Natural killer cell (primary cell): ENCODE data around the gene MYH6. TPM values are rescaled to one million over a fixed set of nuclear protein-coding genes. Genes with fewer than 3 reads are reported as not detected.

Experiments used
- ATAC-seq, 3 donors: fragments of 150-1000 bp in 2 of 3; fragments of 200-7000 bp in 1 of 3; cut with Tn5 transposase; 1 replicate in 1 of 3; 2 replicates in 2 of 3; pipeline ENCODE4 v1.10.0; 2021; ENCODE audit warnings: mild to moderate bottlenecking in 2 of 3, moderate library complexity in 2 of 3
- DNase-seq, 2 donors: peaks; one replicate each; pipeline versions ENCODE4 v3.0.0 to v3.0.0-alpha.2; 2013 to 2021; ENCODE audit warnings: mixed read lengths in 1 of 2
- H3K27ac ChIP-seq: one replicate; pipeline ENCODE4 v1.5.1; 2013; ENCODE audit warnings: mild to moderate bottlenecking, low read length
- H3K27me3 ChIP-seq: one replicate; pipeline ENCODE4 v1.6.1; 2013; ENCODE audit warnings: low read length; ENCODE audit not compliant: control insufficient read depth, insufficient read depth
- H3K36me3 ChIP-seq: one replicate; pipeline ENCODE4 v1.6.1; 2013; ENCODE audit warnings: low read length; ENCODE audit not compliant: control insufficient read depth, insufficient read depth
- H3K4me1 ChIP-seq: one replicate; pipeline ENCODE4 v1.6.1; 2013; ENCODE audit warnings: low read length; ENCODE audit not compliant: control insufficient read depth, insufficient read depth
- H3K4me3 ChIP-seq: one replicate; pipeline ENCODE4 v1.5.1; 2013; ENCODE audit warnings: low read length
- H3K9me3 ChIP-seq: one replicate; pipeline ENCODE4 v1.6.1; 2013; ENCODE audit warnings: low read length; ENCODE audit not compliant: control insufficient read depth, insufficient read depth
- H3K27ac Mint-ChIP-seq, 2 donors: one replicate each; pipeline ENCODE4 v1.8.0; 2022; ENCODE audit warnings: mild to moderate bottlenecking in 2 of 2, mixed read lengths in 2 of 2, moderate library complexity in 1 of 2
- H3K27me3 Mint-ChIP-seq, 2 donors: one replicate each; pipeline ENCODE4 v1.8.0; 2022; ENCODE audit warnings: low read depth in 2 of 2, mixed read lengths in 2 of 2
- H3K36me3 Mint-ChIP-seq: one replicate; pipeline ENCODE4 v1.8.0; 2022; ENCODE audit warnings: mixed read lengths
- H3K4me1 Mint-ChIP-seq, 2 donors: one replicate each; pipeline ENCODE4 v1.8.0; 2022; ENCODE audit warnings: mixed read lengths in 2 of 2
- H3K4me3 Mint-ChIP-seq: one replicate; pipeline ENCODE4 v1.8.0; 2022; ENCODE audit warnings: mild to moderate bottlenecking, moderate library complexity, mixed read lengths
- H3K9me3 Mint-ChIP-seq, 2 donors: one replicate each; pipeline ENCODE4 v1.8.0; 2022; ENCODE audit warnings: mixed read lengths in 2 of 2
- CTCF ChIP-seq: fragments of 200-600 bp; IDR thresholded peaks from one replicate; pipeline ENCODE4 v1.8.0; 2022; ENCODE audit warnings: antibody characterized with exemption
- WGBS: methylation state at CpG from one replicate; pipeline ENCODE4 v1.1.7; 2013; ENCODE audit warnings: missing lambda C conversion rate; ENCODE audit not compliant: insufficient coverage; 5-methylcytosine and 5-hydroxymethylcytosine counted together
- intact Hi-C: fragments of 100-400 bp; cut with micrococcal nuclease; formaldehyde crosslinking; loops from one replicate; pipeline ENCODE4 v1.14.2; 2022
- total RNA-seq, 4 donors: library from RNA; stranded (reverse); fragments of 120-200 nt in 1 of 4; gene quantifications; one replicate each; pipeline versions ENCODE4 v1.2.3 to v1.2.4, GENCODE V29; 2013 to 2022

The MYH6 gene
- total RNA-seq, 3 donors from 2014 or later (not counting 1 experiment from before 2014, with no cell fraction given), result not detected

- no peak for ATAC-seq
These were observed 42.9 kb downstream of the MYH6 start, which contains the start of gene EFS for GRCh38 chr14:23365036-23365731. Gene EFS (minus strand): TSS chr14:23365172. CDS start chr14:23365025, 147 bp downstream.

GRCh38 chr14:23364164-23365035 is 43.7 kb downstream of the MYH6 start:
- H3K27me3 ChIP-seq, result peaks cover 5% of the 10 kb centered on the region

More at GRCh38 chr14:23365036-23365731, 42.9 kb downstream of the MYH6 start, which contains the start of gene EFS:
- Mint-ChIP-seq H3K9me3 (no peaks in the 10 kb centered on the region), H3K27ac (no peak within 1 kb of the TSS), H3K27me3 (peaks cover 32% of the 10 kb centered on the region in 2 donors), H3K4me3 (no peak within 1 kb of the TSS), H3K4me1 (no peaks in the 10 kb centered on the region), H3K36me3 (no peaks in the 10 kb centered on the region)
- no peak for TF ChIP-seq CTCF
- H3K4me1 ChIP-seq, result no peaks in the 10 kb centered on the region
- H3K9me3 ChIP-seq, result no peaks in the 10 kb centered on the region
- WGBS, result 3% methylated on average over 74 of the region's 74 CpGs
- intact Hi-C loops, result no loop called here
- peaks cover 5% of the 10 kb centered on the region for H3K27me3 ChIP-seq
- DNase-seq, result no peak
- no peak within 1 kb of the TSS for H3K4me3 ChIP-seq
- no peaks in the 10 kb centered on the region for H3K36me3 ChIP-seq
- H3K27ac ChIP-seq, result no peak within 1 kb of the TSS

GRCh38 chr14:23362200-23362599 is 45.9 kb downstream of the MYH6 start:
- no peaks in the 10 kb centered on the region for H3K36me3 ChIP-seq
- H3K27me3 ChIP-seq, result peaks cover 5% of the 10 kb centered on the region
- Mint-ChIP-seq H3K36me3 (no peaks in the 10 kb centered on the region), H3K9me3 (no peaks in the 10 kb centered on the region), H3K4me3 (no peak overlapping the region), H3K27ac (no peak overlapping the region), H3K27me3 (peaks cover 17 to 20% of the 10 kb centered on the region in 2 donors), H3K4me1 (no peaks in the 10 kb centered on the region)
- DNase-seq, result no peak
- intact Hi-C loops, result no loop called here
- no peak overlapping the region for H3K4me3 ChIP-seq
- WGBS, result 82% methylated on average over 2 of the region's 3 CpGs
- H3K4me1 ChIP-seq, result no peaks in the 10 kb centered on the region
- no peak overlapping the region for H3K27ac ChIP-seq
- TF ChIP-seq CTCF, result no peak
- no peak for ATAC-seq
- no peaks in the 10 kb centered on the region for H3K9me3 ChIP-seq

More at GRCh38 chr14:23364164-23365035, 43.7 kb downstream of the MYH6 start:
- Mint-ChIP-seq H3K27me3 (peaks cover 32% of the 10 kb centered on the region in 2 donors), H3K9me3 (no peaks in the 10 kb centered on the region), H3K27ac (no peak overlapping the region), H3K4me1 (no peaks in the 10 kb centered on the region), H3K4me3 (no peak overlapping the region), H3K36me3 (no peaks in the 10 kb centered on the region)
- Histone ChIP-seq H3K27ac (no peak overlapping the region), H3K9me3 (no peaks in the 10 kb centered on the region), H3K4me1 (no peaks in the 10 kb centered on the region), H3K36me3 (no peaks in the 10 kb centered on the region), H3K4me3 (no peak overlapping the region)
- TF ChIP-seq CTCF, result no peak
- no peak for DNase-seq
- ATAC-seq, result no peak
- intact Hi-C loops, result no loop called here
- 38% methylated on average over 18 of the region's 21 CpGs for WGBS
